Astrocyte (in vitro differentiated cells and primary cell): ENCODE results near the gene CERS6. TPM values are rescaled to one million over a fixed set of nuclear protein-coding genes. Genes with fewer than 3 reads are reported as not detected.

ENCODE experiments used
- DNase-seq: peaks from one replicate; pipeline ENCODE4 v3.0.0-alpha.2; 2010; ENCODE audit warnings: low read depth
- FAIRE-seq: peaks from 2 replicates; lab custom pipeline; 2011; peaks lifted over from hg19 to GRCh38; lab: Jason Lieb, UNC
- H2AFZ ChIP-seq: 2 replicates; pipeline ENCODE4 v1.6.0; 2012; ENCODE audit warnings: low read depth, low read length, inconsistent platforms
- H3K27ac ChIP-seq: 2 replicates; pipeline ENCODE4 v1.5.1; 2011; ENCODE audit warnings: low read depth, low read length, inconsistent platforms
- H3K27me3 ChIP-seq: 2 replicates; pipeline ENCODE4 v1.6.0; 2011; ENCODE audit warnings: low read length, inconsistent platforms; ENCODE audit not compliant: insufficient read depth
- H3K36me3 ChIP-seq: 2 replicates; pipeline ENCODE4 v1.5.1; 2011; ENCODE audit warnings: low read length, inconsistent platforms; ENCODE audit not compliant: insufficient read depth
- H3K4me1 ChIP-seq: 2 replicates; pipeline ENCODE4 v1.5.1; 2011; ENCODE audit warnings: low read length, inconsistent platforms; ENCODE audit not compliant: insufficient read depth
- H3K4me2 ChIP-seq: 2 replicates; pipeline ENCODE4 v1.6.0; 2012; ENCODE audit warnings: low read length, inconsistent platforms
- H3K4me3 ChIP-seq: 2 replicates; pipeline ENCODE4 v1.5.1; 2011; ENCODE audit warnings: low read depth, mild to moderate bottlenecking, low read length, inconsistent platforms; ENCODE audit not compliant: insufficient read depth
- H3K79me2 ChIP-seq: 2 replicates; pipeline ENCODE4 v1.6.0; 2012; ENCODE audit warnings: mild to moderate bottlenecking, low read length, inconsistent platforms; ENCODE audit not compliant: insufficient read depth
- H3K9ac ChIP-seq: 2 replicates; pipeline ENCODE4 v1.6.0; 2012; ENCODE audit warnings: mild to moderate bottlenecking, low read length, inconsistent platforms
- H3K9me3 ChIP-seq: 2 replicates; pipeline ENCODE4 v1.5.1; 2012; ENCODE audit warnings: low read depth, mild to moderate bottlenecking, low read length, inconsistent platforms; ENCODE audit not compliant: insufficient read depth
- H4K20me1 ChIP-seq: 2 replicates; pipeline ENCODE4 v1.6.0; 2012; ENCODE audit warnings: low read length, inconsistent platforms; ENCODE audit not compliant: insufficient read depth
- H3K27ac Mint-ChIP-seq: one replicate; pipeline ENCODE4 v1.8.0; 2021; ENCODE audit warnings: mild to moderate bottlenecking, mixed read lengths; ENCODE audit not compliant: unreplicated experiment
- H3K27me3 Mint-ChIP-seq: one replicate; pipeline ENCODE4 v1.8.0; 2021; ENCODE audit warnings: low read depth, mixed read lengths; ENCODE audit not compliant: unreplicated experiment
- H3K36me3 Mint-ChIP-seq: one replicate; pipeline ENCODE4 v1.8.0; 2021; ENCODE audit warnings: low read depth, mixed read lengths; ENCODE audit not compliant: unreplicated experiment
- H3K4me1 Mint-ChIP-seq: one replicate; pipeline ENCODE4 v1.8.0; 2021; ENCODE audit warnings: low read depth, mixed read lengths; ENCODE audit not compliant: unreplicated experiment
- H3K4me3 Mint-ChIP-seq: one replicate; pipeline ENCODE4 v1.8.0; 2021; ENCODE audit warnings: mild to moderate bottlenecking, moderate library complexity, mixed read lengths; ENCODE audit not compliant: unreplicated experiment
- H3K9me3 Mint-ChIP-seq: one replicate; pipeline ENCODE4 v1.8.0; 2021; ENCODE audit warnings: mild to moderate bottlenecking, mixed read lengths; ENCODE audit not compliant: unreplicated experiment
- CTCF ChIP-seq: IDR thresholded peaks from 2 replicates; pipeline ENCODE4 v1.5.1; 2011; ENCODE audit warnings: low read depth, mild to moderate bottlenecking, inconsistent platforms, low read length, moderate library complexity; ENCODE audit not compliant: insufficient read depth
- EZH2 ChIP-seq: IDR thresholded peaks from 2 replicates; pipeline ENCODE4 v1.6.1; 2012; ENCODE audit warnings: mild to moderate bottlenecking, low read length, inconsistent platforms; ENCODE audit not compliant: insufficient read depth
- total RNA-seq: library from RNA; stranded (reverse); gene quantifications from 2 replicates; pipeline ENCODE4 v1.2.1, GENCODE V29; 2021

CERS6 gene
- total RNA-seq, 1 donor from 2014 or later = 23.4 TPM

DNA sequence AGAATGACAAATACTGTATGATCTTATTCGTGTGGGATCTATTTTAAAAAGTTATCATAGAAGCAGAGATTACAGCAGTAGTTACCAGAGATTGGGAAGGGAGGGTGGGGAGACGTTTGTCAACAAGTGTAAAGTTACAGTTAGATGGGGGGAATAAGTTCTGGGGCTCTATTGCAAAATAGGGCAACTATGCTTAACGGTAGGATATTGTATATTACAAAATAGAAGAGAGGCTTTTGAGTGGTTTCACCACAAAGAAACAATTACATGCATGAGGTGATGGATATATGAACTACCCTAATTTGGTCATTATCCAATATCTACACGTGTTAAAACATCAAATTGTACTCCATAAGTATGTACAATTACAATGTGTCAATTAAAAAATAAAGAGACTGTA, 223.0 kb downstream of the CERS6 start:
- Histone ChIP-seq H3K4me2 (no peak overlapping the region), H3K36me3 (no peaks in the 10 kb centered on the region), H3K9me3 (no peaks in the 10 kb centered on the region), H2AFZ (no peak overlapping the region), H3K27ac (no peak overlapping the region), H4K20me1 (no peaks in the 10 kb centered on the region), H3K27me3 (no peaks in the 10 kb centered on the region), H3K4me3 (no peak overlapping the region), H3K4me1 (no peaks in the 10 kb centered on the region), H3K79me2 (no peaks in the 10 kb centered on the region), H3K9ac (no peak overlapping the region)
- peaks cover 5% of the 10 kb centered on the region for H3K36me3 Mint-ChIP-seq
- no peaks in the 10 kb centered on the region for H3K9me3 Mint-ChIP-seq
- H3K4me3 Mint-ChIP-seq = no peak overlapping the region
- DNase-seq (no peak), FAIRE-seq (no peak)
- no peaks in the 10 kb centered on the region for H3K4me1 Mint-ChIP-seq
- TF ChIP-seq EZH2 (no peak), CTCF (no peak)
- no peak overlapping the region for H3K27ac Mint-ChIP-seq
- no peaks in the 10 kb centered on the region for H3K27me3 Mint-ChIP-seq

DNA sequence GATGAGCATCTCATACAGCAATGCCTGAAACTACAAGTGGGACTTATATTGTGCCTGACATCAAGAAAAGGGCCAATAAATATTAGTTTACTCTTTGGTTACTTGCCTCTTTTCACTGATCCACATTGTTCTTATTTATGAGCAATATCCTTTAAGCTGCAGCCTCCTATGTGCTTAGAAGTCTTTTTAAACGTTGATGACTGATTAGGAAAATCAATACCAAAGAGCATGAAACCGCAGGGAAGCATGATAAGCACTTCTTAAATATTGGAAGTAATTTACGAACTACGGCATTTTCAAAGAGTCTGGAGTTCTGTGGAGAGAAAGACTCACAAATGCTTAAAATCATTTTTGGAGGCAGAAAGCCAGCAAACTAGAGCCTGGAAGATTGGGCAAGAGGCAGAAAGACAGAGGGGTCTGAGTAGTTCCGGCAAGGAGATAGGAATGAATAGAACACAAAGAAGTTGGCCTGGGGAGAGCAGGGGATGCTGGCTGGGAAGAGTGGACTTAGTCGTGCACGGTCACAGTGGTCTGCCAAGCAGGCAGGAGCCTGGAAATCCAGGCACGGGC, 223.8 kb downstream of the CERS6 start:
- H3K79me2 ChIP-seq = no peaks in the 10 kb centered on the region
- H3K9ac ChIP-seq = no peak overlapping the region
- Mint-ChIP-seq H3K9me3 (no peaks in the 10 kb centered on the region), H3K27me3 (no peaks in the 10 kb centered on the region), H3K36me3 (peaks cover 5% of the 10 kb centered on the region), H3K27ac (no peak overlapping the region), H3K4me3 (no peak overlapping the region), H3K4me1 (no peaks in the 10 kb centered on the region)
- H2AFZ ChIP-seq = no peak overlapping the region
- no peaks in the 10 kb centered on the region for H4K20me1 ChIP-seq
- H3K27me3 ChIP-seq = no peaks in the 10 kb centered on the region
- H3K4me3 ChIP-seq = no peak overlapping the region
- H3K27ac ChIP-seq = no peak overlapping the region
- H3K36me3 ChIP-seq = no peaks in the 10 kb centered on the region
- DNase-seq = no peak
- no peaks in the 10 kb centered on the region for H3K4me1 ChIP-seq
- TF ChIP-seq EZH2 (no peak), CTCF (no peak)
- no peaks in the 10 kb centered on the region for H3K9me3 ChIP-seq
- no peak for FAIRE-seq
- no peak overlapping the region for H3K4me2 ChIP-seq

- H2AFZ ChIP-seq = no peak overlapping the region
- H4K20me1 ChIP-seq = no peaks in the 10 kb centered on the region
- H3K4me3 ChIP-seq = no peak overlapping the region
- H3K27me3 ChIP-seq = no peaks in the 10 kb centered on the region
- Mint-ChIP-seq H3K27me3 (no peaks in the 10 kb centered on the region), H3K27ac (no peak overlapping the region), H3K36me3 (no peaks in the 10 kb centered on the region), H3K4me3 (no peak overlapping the region), H3K4me1 (peaks cover 10% of the 10 kb centered on the region), H3K9me3 (no peaks in the 10 kb centered on the region)
- no peak overlapping the region for H3K9ac ChIP-seq
- H3K27ac ChIP-seq = no peak overlapping the region
- peaks cover 12% of the 10 kb centered on the region for H3K4me1 ChIP-seq
- TF ChIP-seq EZH2 (no peak), CTCF (no peak)
- FAIRE-seq (no peak), DNase-seq (no peak)
- H3K9me3 ChIP-seq = no peaks in the 10 kb centered on the region
- H3K36me3 ChIP-seq = no peaks in the 10 kb centered on the region
- H3K4me2 ChIP-seq = no peak overlapping the region
- no peaks in the 10 kb centered on the region for H3K79me2 ChIP-seq
Measured at GRCh38 chr2:168683996-168684395, 227.9 kb downstream of the CERS6 start.
